ENCODE measurements around the gene ZNF735. TPM values are rescaled to one million over a fixed set of nuclear protein-coding genes. Genes with fewer than 3 reads are reported as not detected.

Gene ZNF735
- polyA plus RNA-seq, 2 of the 4 experiments (the other 2 are of a cell fraction) = not detected

- Histone ChIP-seq H3K4me2 (no peak overlapping the region), H3K4me1 (no peaks in the 10 kb centered on the region), H3K4me3 (no peak overlapping the region), H3K9me3 (peaks cover 18% of the 10 kb centered on the region; the same call in 2 of the 3 replicates), H3K27ac (no peak overlapping the region)
- CTCF ChIA-PET = no interaction called here
- 6% methylated on average over 5 of the region's 7 CpGs for WGBS (ENCODE audit: missing lambda C conversion rate)
- DNase-seq (ENCODE audit: low read depth in 1 of 2, low spot score in 1 of 2) = no peak
- POLR2A ChIA-PET = no interaction called here
- FAIRE-seq = no peak
- ATAC-seq = no peak
- TF ChIP-seq REST (IDR thresholded peaks at IDR 0.05) (peak; percentile 22; the same call in 1 of the 2 replicates), JUNB (IDR thresholded peaks at IDR 0.05) (no peak)
Measured at GRCh38 chr7:64174941-64175340, 32.1 kb upstream of the ZNF735 start.

- 0 out of 3 replicates have a peak, but pooled peaks cover 8% of the 10 kb centered on the region for H3K9me3 ChIP-seq
- TF ChIP-seq, protein P1, sequence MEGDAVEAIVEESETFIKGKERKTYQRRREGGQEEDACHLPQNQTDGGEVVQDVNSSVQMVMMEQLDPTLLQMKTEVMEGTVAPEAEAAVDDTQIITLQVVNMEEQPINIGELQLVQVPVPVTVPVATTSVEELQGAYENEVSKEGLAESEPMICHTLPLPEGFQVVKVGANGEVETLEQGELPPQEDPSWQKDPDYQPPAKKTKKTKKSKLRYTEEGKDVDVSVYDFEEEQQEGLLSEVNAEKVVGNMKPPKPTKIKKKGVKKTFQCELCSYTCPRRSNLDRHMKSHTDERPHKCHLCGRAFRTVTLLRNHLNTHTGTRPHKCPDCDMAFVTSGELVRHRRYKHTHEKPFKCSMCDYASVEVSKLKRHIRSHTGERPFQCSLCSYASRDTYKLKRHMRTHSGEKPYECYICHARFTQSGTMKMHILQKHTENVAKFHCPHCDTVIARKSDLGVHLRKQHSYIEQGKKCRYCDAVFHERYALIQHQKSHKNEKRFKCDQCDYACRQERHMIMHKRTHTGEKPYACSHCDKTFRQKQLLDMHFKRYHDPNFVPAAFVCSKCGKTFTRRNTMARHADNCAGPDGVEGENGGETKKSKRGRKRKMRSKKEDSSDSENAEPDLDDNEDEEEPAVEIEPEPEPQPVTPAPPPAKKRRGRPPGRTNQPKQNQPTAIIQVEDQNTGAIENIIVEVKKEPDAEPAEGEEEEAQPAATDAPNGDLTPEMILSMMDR (IDR thresholded peaks at IDR 0.05) = no peak
- TF ChIP-seq TP53 (CRISPR knock-in tag; IDR thresholded peaks at IDR 0.05) = no peak
- TF ChIP-seq RAD21 (conservative IDR thresholded peaks at IDR 0.05 in 1 of 2, IDR thresholded peaks at IDR 0.05 in 1 of 2) = peak in 1 of 2 experiments; percentile 7; a peak in 1 of 5 replicates
- TF ChIP-seq ELK1 (IDR thresholded peaks at IDR 0.05; ENCODE audit: low read depth, low read length) = no peak
- no peak for TF ChIP-seq FOXS1 (CRISPR knock-in tag; IDR thresholded peaks at IDR 0.05)
- ATAC-seq (no peak), FAIRE-seq (no peak), DNase-seq (ENCODE audit: low read depth in 1 of 2, low spot score in 1 of 2) (peak in 1 of 2 experiments; percentile 6)
- CTCF ChIA-PET = no interaction called here
- POLR2A ChIA-PET = no interaction called here
- H3K4me2 ChIP-seq = no peak overlapping the region
- no peak overlapping the region for H3K4me3 ChIP-seq
- no peaks in the 10 kb centered on the region for H3K4me1 ChIP-seq
- H3K27ac ChIP-seq = no peak overlapping the region
- 53% methylated on average over 4 of the region's 4 CpGs for WGBS (ENCODE audit: missing lambda C conversion rate)
Measured at GRCh38 chr7:64180989-64181388, 26.0 kb upstream of the ZNF735 start.

DNA sequence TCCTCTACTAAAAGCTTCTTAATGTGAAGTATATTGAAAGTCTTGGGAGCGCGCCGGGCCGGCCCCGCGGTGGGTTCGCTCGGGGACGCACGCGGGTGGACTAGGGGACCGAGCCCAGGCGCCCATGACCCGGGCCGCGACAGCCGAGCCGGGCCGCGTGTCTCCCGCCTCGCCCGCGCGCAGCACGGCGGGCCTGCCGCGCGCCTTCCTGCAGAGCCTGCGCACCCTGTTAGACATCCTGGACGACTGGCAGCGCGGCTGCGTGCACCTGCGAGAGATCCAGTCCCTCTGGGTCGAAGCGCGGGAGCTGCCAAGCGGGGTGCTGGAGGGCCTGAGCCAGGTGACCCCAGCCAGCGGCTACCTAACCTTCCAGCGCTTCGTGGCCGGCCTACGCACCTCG is 25.4 kb upstream of the ZNF735 start:
- Histone ChIP-seq H3K4me2 (no peak overlapping the region), H3K9me3 (0 out of 3 replicates have a peak, but pooled peaks cover 8% of the 10 kb centered on the region), H3K4me3 (no peak overlapping the region), H3K27ac (no peak overlapping the region), H3K4me1 (no peaks in the 10 kb centered on the region)
- POLR2A ChIA-PET = no interaction called here
- no peak for DNase-seq (ENCODE audit: low read depth in 1 of 2, low spot score in 1 of 2)
- no peak for ATAC-seq
- FAIRE-seq = no peak
- CTCF ChIA-PET = no interaction called here
- 86% methylated on average over 36 of the region's 46 CpGs for WGBS (ENCODE audit: missing lambda C conversion rate)
- TF ChIP-seq ZC3H11A (IDR thresholded peaks at IDR 0.05) (no peak), ESRRA (IDR thresholded peaks at IDR 0.05; ENCODE audit: borderline replicate concordance, low read length) (no peak), ZFP36 (IDR thresholded peaks at IDR 0.05; ENCODE audit: borderline replicate concordance, partially characterized antibody) (no peak), ZNF302 (CRISPR knock-in tag; IDR thresholded peaks at IDR 0.05) (no peak), RCOR1 (IDR thresholded peaks at IDR 0.05; ENCODE audit: low read depth, low read length) (no peak), CHD2 (IDR thresholded peaks at IDR 0.05; ENCODE audit: low read length, partially characterized antibody) (no peak), CBX8 (IDR thresholded peaks at IDR 0.05) (no peak), NR3C1 (IDR thresholded peaks at IDR 0.05) (no peak), MAZ (IDR thresholded peaks at IDR 0.05; ENCODE audit: borderline replicate concordance, low read depth, low read length) (no peak), REST (IDR thresholded peaks at IDR 0.05) (no peak)

Data from A549 (cell line).